Measurements from ENCODE around the gene PSRC1. TPM values are rescaled to one million over a fixed set of nuclear protein-coding genes. Genes with fewer than 3 reads are reported as not detected.
"Not testable (repeated sequence)": the region's sequence is repeated elsewhere in the genome, so short reads cannot be mapped to it uniquely, and the experiment has no call there.

The PSRC1 gene
- total and polyA plus RNA-seq, 2 experiments from 2014 or later = 15.3 to 15.6 TPM

DNA sequence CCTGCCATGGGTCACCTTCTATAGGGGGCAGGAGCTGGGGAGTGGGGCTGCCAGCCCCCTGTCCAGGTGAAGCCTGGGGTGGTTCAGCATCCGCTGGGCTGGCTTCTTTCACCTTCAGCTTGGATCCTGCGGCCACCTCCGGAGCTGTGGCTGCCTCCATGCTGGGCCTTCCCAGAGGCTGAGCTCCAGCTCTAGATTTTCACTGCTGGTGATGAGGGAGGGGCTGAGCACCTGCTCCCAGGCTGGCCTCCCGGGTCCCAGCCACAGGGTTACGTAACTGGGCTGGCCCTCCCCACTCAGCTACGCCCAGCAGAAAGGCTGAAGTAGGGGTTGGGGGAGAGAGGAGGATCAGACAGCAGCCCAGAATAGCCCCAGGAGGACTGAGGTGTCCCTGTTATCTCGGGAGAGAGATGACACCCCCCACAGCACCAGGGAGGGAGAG lies 23.9 kb upstream of the PSRC1 start, which contains the start of gene MYBPHL:
MYBPHL (minus strand) TSS at position 180 of the 442 bp plus-strand sequence; CDS start at position 160, 20 bp downstream.
- in situ Hi-C loops (cut with MboI) = no loop called here
- H3K27me3 ChIP-seq (replicated peaks; ENCODE audit: insufficient read depth) = no peaks in the 10 kb centered on the region
- DNase-seq = no peak

DNA sequence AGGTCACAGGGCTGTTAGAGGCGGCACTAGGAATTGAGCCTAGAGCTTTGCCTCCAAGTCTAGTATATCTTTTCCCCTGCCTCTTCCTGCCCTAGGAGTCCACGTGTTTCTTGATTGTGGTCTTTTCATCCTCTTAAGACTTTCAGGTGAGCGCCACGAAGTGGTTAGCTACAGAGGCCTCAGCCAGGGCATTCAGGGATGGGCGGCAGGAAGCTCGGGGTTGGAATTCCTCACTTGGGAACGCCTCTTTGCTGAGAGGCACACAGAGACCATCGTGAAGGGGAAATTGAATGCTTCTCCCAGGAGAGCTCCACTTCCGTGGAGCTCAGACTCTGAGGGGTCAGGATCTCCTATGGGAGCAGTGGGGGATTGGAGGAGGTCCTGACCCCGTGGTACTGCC lies 23.0 kb upstream of the PSRC1 start:
- DNase-seq; H3K9me2 ChIP-seq (ENCODE audit: insufficient read depth); H3K4me2 ChIP-seq (ENCODE audit: unreplicated experiment); H3K9ac ChIP-seq; H2AFZ ChIP-seq; H3K9me3 ChIP-seq (ENCODE audit: low read depth); H3K79me2 ChIP-seq (ENCODE audit: insufficient read depth); H3K4me1 ChIP-seq (ENCODE audit: insufficient read depth); H4K20me1 ChIP-seq (ENCODE audit: insufficient read depth); H3K4me3 ChIP-seq; in situ Hi-C loops (cut with MboI); H3K36me3 ChIP-seq (ENCODE audit: low read depth); H3K27me3 ChIP-seq (replicated peaks; ENCODE audit: insufficient read depth); H3F3A ChIP-seq (ENCODE audit: insufficient read depth); H3K27ac ChIP-seq: not testable (repeated sequence)
- WGBS, 2 experiments (ENCODE audit: low coverage in 1 of 2, low lambda C conversion rate in 2 of 2, missing lambda C conversion rate in 2 of 2) = 56 to 64% methylated on average over 10 of the region's 10 CpGs

More for the DNA sequence above, 23.9 kb upstream of the PSRC1 start, which contains the start of gene MYBPHL:
- 63 to 65% methylated on average over 7 of the region's 7 CpGs for WGBS, 2 experiments (ENCODE audit: low coverage in 1 of 2, low lambda C conversion rate in 2 of 2, missing lambda C conversion rate in 2 of 2)
- Histone ChIP-seq H3K9me2 (ENCODE audit: insufficient read depth) (no peaks in the 10 kb centered on the region), H3K36me3 (ENCODE audit: low read depth) (no peaks in the 10 kb centered on the region), H3K4me2 (ENCODE audit: unreplicated experiment) (no peak within 1 kb of the TSS), H3K4me3 (no peak within 1 kb of the TSS), H3K9ac (no peak within 1 kb of the TSS), H3K4me1 (ENCODE audit: insufficient read depth) (no peaks in the 10 kb centered on the region), H3K79me2 (ENCODE audit: insufficient read depth) (no peaks in the 10 kb centered on the region), H2AFZ (no peak within 1 kb of the TSS), H3F3A (ENCODE audit: insufficient read depth) (no peaks in the 10 kb centered on the region), H3K9me3 (ENCODE audit: low read depth) (no peaks in the 10 kb centered on the region), H3K27ac (no peak within 1 kb of the TSS), H4K20me1 (ENCODE audit: insufficient read depth) (no peaks in the 10 kb centered on the region)
- TF ChIP-seq EZH2 (IDR thresholded peaks at IDR 0.05; ENCODE audit: insufficient read depth, poor library complexity, severe bottlenecking) (no peak), EZH2phosphoT487 (IDR thresholded peaks at IDR 0.05; ENCODE audit: insufficient read depth, low read depth) (no peak)

DNA sequence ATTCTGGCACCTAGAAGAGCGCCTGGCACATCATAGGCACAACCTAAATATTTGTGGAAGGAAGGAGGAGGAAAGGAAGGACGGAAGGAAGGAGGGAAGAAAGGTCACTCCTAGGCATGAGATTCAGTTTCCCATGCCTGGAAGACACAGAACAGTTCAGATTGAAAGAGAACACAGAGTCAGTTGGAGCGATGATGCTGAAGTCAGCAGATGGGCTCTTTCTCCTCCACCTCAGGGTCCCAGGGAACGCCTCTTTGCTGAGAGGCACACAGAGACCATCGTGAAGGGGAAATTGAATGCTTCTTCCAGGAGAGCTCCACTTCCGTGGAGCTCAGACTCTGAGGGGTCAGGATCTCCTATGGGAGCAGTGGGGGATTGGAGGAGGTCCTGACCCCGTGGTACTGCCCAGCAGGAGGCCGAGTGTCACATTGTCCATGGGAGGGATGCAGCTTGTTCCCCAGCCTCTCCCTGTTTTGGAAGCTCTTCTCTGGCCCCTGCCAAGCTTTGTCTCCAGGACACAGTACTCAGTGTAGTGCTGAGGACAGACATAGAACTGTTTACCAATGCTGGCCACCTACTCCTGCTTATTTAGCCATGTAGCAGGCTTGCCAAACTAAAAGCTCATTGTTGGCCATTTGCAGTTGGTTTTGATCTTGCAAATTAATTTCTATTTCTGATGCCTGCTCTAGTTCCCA lies 21.4 kb upstream of the PSRC1 start:
- no peak overlapping the region for H2AFZ ChIP-seq
- no peak overlapping the region for H3K27ac ChIP-seq
- H3K9me2 ChIP-seq (ENCODE audit: insufficient read depth) = no peaks in the 10 kb centered on the region
- WGBS, 2 experiments (ENCODE audit: low coverage in 1 of 2, low lambda C conversion rate in 2 of 2, missing lambda C conversion rate in 2 of 2) = 25 to 28% methylated on average over 8 of the region's 8 CpGs
- H3K27me3 ChIP-seq (replicated peaks; ENCODE audit: insufficient read depth) = no peaks in the 10 kb centered on the region
- H3K4me3 ChIP-seq = no peak overlapping the region
- peaks cover 5% of the 10 kb centered on the region for H3F3A ChIP-seq (ENCODE audit: insufficient read depth)
- peaks cover 5% of the 10 kb centered on the region for H3K4me1 ChIP-seq (ENCODE audit: insufficient read depth)
- H3K9me3 ChIP-seq (ENCODE audit: low read depth) = no peaks in the 10 kb centered on the region
- in situ Hi-C loops (cut with MboI) = no loop called here
- no peaks in the 10 kb centered on the region for H4K20me1 ChIP-seq (ENCODE audit: insufficient read depth)
- TF ChIP-seq EZH2phosphoT487 (IDR thresholded peaks at IDR 0.05; ENCODE audit: insufficient read depth, low read depth) = no peak
- TF ChIP-seq EZH2 (IDR thresholded peaks at IDR 0.05; ENCODE audit: insufficient read depth, poor library complexity, severe bottlenecking) = no peak
- no peaks in the 10 kb centered on the region for H3K79me2 ChIP-seq (ENCODE audit: insufficient read depth)
- no peak overlapping the region for H3K4me2 ChIP-seq (ENCODE audit: unreplicated experiment)
- no peak overlapping the region for H3K9ac ChIP-seq
- no peaks in the 10 kb centered on the region for H3K36me3 ChIP-seq (ENCODE audit: low read depth)
- DNase-seq = no peak

DNA sequence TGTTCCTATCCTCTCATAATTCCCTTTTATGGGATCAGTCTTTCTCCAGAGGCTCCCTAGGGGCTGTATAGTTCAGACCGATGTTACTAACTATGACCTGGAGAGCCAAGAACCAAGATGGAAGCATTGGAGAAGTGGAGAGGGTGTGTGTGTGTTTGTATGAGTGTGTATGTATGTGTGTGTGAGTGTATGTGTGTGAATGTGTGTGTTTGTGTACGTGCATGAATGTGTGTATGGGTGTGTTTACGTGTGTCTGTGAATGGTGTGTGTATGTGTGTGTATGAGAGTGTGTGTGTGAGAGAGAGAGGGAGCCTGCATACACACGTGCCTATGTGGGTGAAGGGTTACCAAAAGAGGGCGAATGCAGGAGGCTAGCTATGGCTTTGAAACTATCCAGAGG lies 18.9 kb upstream of the PSRC1 start:
- Histone ChIP-seq H3K9me2 (ENCODE audit: insufficient read depth) (no peaks in the 10 kb centered on the region), H3K27ac (no peak overlapping the region), H3K4me3 (no peak overlapping the region), H3K9me3 (ENCODE audit: low read depth) (no peaks in the 10 kb centered on the region), H4K20me1 (ENCODE audit: insufficient read depth) (no peaks in the 10 kb centered on the region), H3K27me3 (replicated peaks; ENCODE audit: insufficient read depth) (no peaks in the 10 kb centered on the region), H3K79me2 (ENCODE audit: insufficient read depth) (no peaks in the 10 kb centered on the region), H3K9ac (no peak overlapping the region), H3K4me2 (ENCODE audit: unreplicated experiment) (no peak overlapping the region), H2AFZ (no peak overlapping the region), H3F3A (ENCODE audit: insufficient read depth) (peaks cover 22% of the 10 kb centered on the region), H3K36me3 (ENCODE audit: low read depth) (no peaks in the 10 kb centered on the region), H3K4me1 (ENCODE audit: insufficient read depth) (peaks cover 21% of the 10 kb centered on the region)
- in situ Hi-C loops (cut with MboI) = no loop called here
- DNase-seq = no peak
- TF ChIP-seq EZH2phosphoT487 (IDR thresholded peaks at IDR 0.05; ENCODE audit: insufficient read depth, low read depth) = no peak
- TF ChIP-seq EZH2 (IDR thresholded peaks at IDR 0.05; ENCODE audit: insufficient read depth, poor library complexity, severe bottlenecking) = no peak
- WGBS, 2 experiments (ENCODE audit: low coverage in 1 of 2, low lambda C conversion rate in 2 of 2, missing lambda C conversion rate in 2 of 2) = 82 to 84% methylated on average over 5 of the region's 5 CpGs
